ENCODE data around the gene SIGLEC7. TPM values are rescaled to one million over a fixed set of nuclear protein-coding genes. Genes with fewer than 3 reads are reported as not detected.

The SIGLEC7 gene
- total and polyA plus RNA-seq, 8 donors, result 0.12 to 3.0 (median 0.23) TPM

GRCh38 chr19:51136851-51137551, 5.1 kb upstream of the SIGLEC7 start:
- DNase-seq (no peak), FAIRE-seq (no peak)
- WGBS, 2 donors, result 54 to 59% methylated on average over 12 of the region's 12 CpGs

GRCh38 chr19:51137792-51138425, 4.2 kb upstream of the SIGLEC7 start:
- no peak for ATAC-seq
- intact Hi-C loops (cut with DNase I), result no loop called here
- no peak overlapping the region for H3K4me3 ChIP-seq
- WGBS, 2 donors, result 56 to 60% methylated on average over 9 of the region's 9 CpGs
- peak overlapping the region in 2 of 4 donors; percentile 23 to 24 for H3K27ac ChIP-seq
- FAIRE-seq, result no peak
- DNase-seq, result no peak
- H3K4me1 ChIP-seq, result no peaks in the 10 kb centered on the region
- TF ChIP-seq CTCF (IDR thresholded peaks at IDR 0.05), result no peak
- H3K9me3 ChIP-seq, result no peaks in the 10 kb centered on the region
- no peaks in the 10 kb centered on the region for H3K36me3 ChIP-seq
- H3K27me3 ChIP-seq, result peaks cover 0 to 7% (median 0%) of the 10 kb centered on the region in 4 donors

More at GRCh38 chr19:51136851-51137551, 5.1 kb upstream of the SIGLEC7 start:
- peak in 3 of 4 donors; percentile 43 to 71 (median 55) for ATAC-seq
- TF ChIP-seq CTCF (IDR thresholded peaks at IDR 0.05), result no peak
- Histone ChIP-seq H3K36me3 (no peaks in the 10 kb centered on the region), H3K27me3 (peaks cover 0 to 7% (median 0%) of the 10 kb centered on the region in 4 donors), H3K27ac (peak overlapping the region in 1 of 4 donors; percentile 44), H3K4me3 (no peak overlapping the region), H3K4me1 (no peaks in the 10 kb centered on the region), H3K9me3 (no peaks in the 10 kb centered on the region)
- intact Hi-C loops (cut with DNase I), result no loop called here

GRCh38 chr19:51138549-51138979, 3.5 kb upstream of the SIGLEC7 start:
- intact Hi-C loops (cut with DNase I), result no loop called here
- no peaks in the 10 kb centered on the region for H3K36me3 ChIP-seq
- H3K27ac ChIP-seq, result peak overlapping the region in 2 of 4 donors; percentile 23 to 41
- 59 to 61% methylated on average over 6 of the region's 6 CpGs for WGBS, 2 donors
- H3K9me3 ChIP-seq, result no peaks in the 10 kb centered on the region
- peaks cover 0 to 7% (median 0%) of the 10 kb centered on the region in 4 donors for H3K27me3 ChIP-seq
- ATAC-seq, result peak in 2 of 4 donors; percentile 54 to 60
- no peaks in the 10 kb centered on the region for H3K4me1 ChIP-seq
- TF ChIP-seq CTCF (IDR thresholded peaks at IDR 0.05), result no peak
- no peak overlapping the region for H3K4me3 ChIP-seq
- no peak for FAIRE-seq
- no peak for DNase-seq

- no peaks in the 10 kb centered on the region for H3K36me3 ChIP-seq
- 42 to 55% methylated on average over 4 of the region's 4 CpGs for WGBS, 2 donors
- DNase-seq (no peak), FAIRE-seq (no peak), ATAC-seq (peak in 2 of 4 donors; percentile 34 to 51)
- H3K4me3 ChIP-seq, result no peak overlapping the region
- intact Hi-C loops (cut with DNase I), result no loop called here
- peaks cover 0 to 7% (median 0%) of the 10 kb centered on the region in 4 donors for H3K27me3 ChIP-seq
- TF ChIP-seq CTCF (IDR thresholded peaks at IDR 0.05), result no peak
- no peaks in the 10 kb centered on the region for H3K9me3 ChIP-seq
- peak overlapping the region in 2 of 4 donors; percentile 23 to 41 for H3K27ac ChIP-seq
- no peaks in the 10 kb centered on the region for H3K4me1 ChIP-seq
These were observed 2.6 kb upstream of the SIGLEC7 start for GRCh38 chr19:51139299-51140014.
